Stimulated activated CD4-positive, alpha-beta T cell treated with anti-CD3 and anti-CD28 coated beads, Interleukin-2, amount 100 ng/mL, for 48 hours (primary cell): Measurements from ENCODE around the gene HOXB3.
"Not testable (repeated sequence)": the region's sequence is repeated elsewhere in the genome, so short reads cannot be mapped to it uniquely, and the experiment has no call there.

Experiments
- DNase-seq, 2 donors: peaks; one replicate each; pipeline ENCODE4 v3.0.0-alpha.2; 2020

The HOXB3 gene

GRCh38 chr17:48515925-48516900 is 73.8 kb downstream of the HOXB3 start:
- no peak for DNase-seq

- DNase-seq: no peak
These were observed 75.6 kb downstream of the HOXB3 start for GRCh38 chr17:48514477-48514876.

- no peak for DNase-seq
These were observed 76.2 kb downstream of the HOXB3 start for GRCh38 chr17:48513666-48514455.

GRCh38 chr17:48513097-48513496 is 76.9 kb downstream of the HOXB3 start:
- no peak for DNase-seq

- DNase-seq: peak; percentile 7 to 12
These were observed 79.1 kb downstream of the HOXB3 start for GRCh38 chr17:48510761-48511604.

- DNase-seq: no peak
These were observed 79.7 kb downstream of the HOXB3 start for GRCh38 chr17:48510381-48510760.

- DNase-seq: not testable (repeated sequence)
These were observed 80.3 kb downstream of the HOXB3 start for GRCh38 chr17:48509708-48510107.

- DNase-seq: no peak
These were observed 83.8 kb downstream of the HOXB3 start for GRCh38 chr17:48506246-48506645.

GRCh38 chr17:48505788-48506187 is 84.3 kb downstream of the HOXB3 start:
- no peak for DNase-seq

- DNase-seq: no peak
These were observed 85.1 kb downstream of the HOXB3 start for GRCh38 chr17:48504953-48505352.

- no peak for DNase-seq
These were observed 86.3 kb downstream of the HOXB3 start for GRCh38 chr17:48503747-48504146.

GRCh38 chr17:48502901-48503300 is 87.1 kb downstream of the HOXB3 start:
- no peak for DNase-seq

GRCh38 chr17:48502312-48502711 is 87.7 kb downstream of the HOXB3 start:
- DNase-seq: no peak

GRCh38 chr17:48500435-48501426 is 89.3 kb downstream of the HOXB3 start:
- no peak for DNase-seq

GRCh38 chr17:48499735-48500434 is 90.2 kb downstream of the HOXB3 start:
- no peak for DNase-seq

GRCh38 chr17:48499248-48499647 is 90.8 kb downstream of the HOXB3 start:
- no peak for DNase-seq
